Psoas muscle (tissue), 8 donors: ENCODE results near the gene IL17RC. TPM values are rescaled to one million over a fixed set of nuclear protein-coding genes. Genes with fewer than 3 reads are reported as not detected.

ENCODE experiments used
- ATAC-seq, 4 donors: fragments of 200-7000 bp; cut with Tn5 transposase; one replicate each; pipeline ENCODE4 v1.9.1; 2020; ENCODE audit warnings: moderate library complexity in 3 of 4, mild to moderate bottlenecking in 2 of 4
- DNase-seq, 2 donors: peaks; one replicate each; pipeline ENCODE4 v3.0.0-alpha.2; 2020
- H3K27ac ChIP-seq: fragments of 200-600 bp; one replicate; pipeline ENCODE4 v1.8.0; 2022
- H3K27me3 ChIP-seq, 3 donors: fragments of 200-600 bp in 1 of 3; one replicate each; pipeline versions ENCODE4 v1.6.1 to v1.8.0; 2013 to 2022; ENCODE audit warnings: low read length in 2 of 3, mild to moderate bottlenecking in 2 of 3, moderate library complexity in 1 of 3; ENCODE audit not compliant: insufficient read depth in 3 of 3
- H3K36me3 ChIP-seq, 2 donors: fragments of 200-600 bp in 1 of 2; one replicate each; pipeline versions ENCODE4 v1.6.1 to v1.8.0; 2013 to 2022; ENCODE audit warnings: low read depth in 1 of 2, mild to moderate bottlenecking in 1 of 2, moderate library complexity in 1 of 2; ENCODE audit not compliant: insufficient read depth in 1 of 2
- H3K4me1 ChIP-seq: fragments of 200-600 bp; one replicate; pipeline ENCODE4 v1.8.0; 2022
- H3K4me3 ChIP-seq: fragments of 200-600 bp; one replicate; pipeline ENCODE4 v1.8.0; 2022; ENCODE audit warnings: mild to moderate bottlenecking
- H3K9me3 ChIP-seq: fragments of 200-600 bp; one replicate; pipeline ENCODE4 v1.8.0; 2022
- WGBS, 3 donors: extraction: QIAGEN DNeasy Blood & Tissue Kit; methylation state at CpG; one replicate each; pipeline versions ENCODE4 v1.1.6 to v1.1.7; 2013; 5-methylcytosine and 5-hydroxymethylcytosine counted together
- intact Hi-C, 2 donors: fragments of 100-400 bp; cut with DNase I; formaldehyde crosslinking; loops; one replicate each; pipeline versions ENCODE4 v1.11.0 to v1.14.2; 2022
- polyA plus RNA-seq, 3 donors: library from polyadenylated mRNA; stranded (reverse); fragments of 200-250 nt; gene quantifications; one replicate each; pipeline ENCODE4 v1.2.3, GENCODE V29; 2013
- total RNA-seq, 4 donors: library from RNA; stranded (reverse); fragmentation: NEBNext Ultra II Directional in 2 of 4; extraction: Animal tissue kit (Norgen Biotek cat#: 25700) in 2 of 4; gene quantifications; one replicate each; pipeline versions ENCODE4 v1.2.1 to v1.2.4, GENCODE V29; 2021 to 2023
- TF ChIP-seq, protein P1 (sequence below): fragments of 200-600 bp; IDR thresholded peaks from one replicate; pipeline ENCODE4 v1.8.0; 2022; ENCODE audit warnings: antibody characterized with exemption
- donor health status: healthy with polysubstance abuse.
- donor health status: DM: no; HTN: no; CAD: no; lungs with moderate emphysema.
- donor health status: Bipolar disorder and iron deficiency.
- donor health status: healthy.
- donor health status: DM: yes; HTN: yes; CAD: no.
- donor health status: DM: no; HTN: no; CAD: no.
- donor health status: DM: no; HTN: no; CAD: no.
- donor health status: DM: yes; HTN: yes; CAD: no.

The IL17RC gene
- total and polyA plus RNA-seq, 7 donors = 10.4 to 27.0 (median 14.9) TPM

DNA sequence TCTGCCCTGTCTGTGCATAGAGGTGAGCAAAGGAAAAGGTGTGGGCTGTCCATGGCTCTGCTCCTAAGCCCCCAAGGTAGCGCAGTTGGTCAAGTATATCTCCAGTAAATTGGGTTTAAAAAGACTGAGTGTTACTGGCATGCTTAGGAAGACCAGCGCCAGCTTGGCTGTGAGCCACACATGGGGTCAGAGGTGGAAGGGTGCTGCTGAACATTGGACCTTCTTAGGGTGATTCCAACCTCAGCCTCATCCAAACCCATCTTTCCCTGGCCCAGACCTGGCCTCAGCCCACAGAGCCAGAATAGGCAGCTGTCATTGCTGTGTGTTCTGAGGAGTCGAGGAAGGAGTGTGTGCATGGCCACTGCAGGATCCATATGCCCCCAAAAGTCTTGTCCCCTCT, 8.6 kb upstream of the IL17RC start:
- Histone ChIP-seq H3K36me3 (no peaks in the 10 kb centered on the region), H3K4me3 (no peak overlapping the region), H3K27ac (no peak overlapping the region), H3K9me3 (no peaks in the 10 kb centered on the region), H3K4me1 (no peaks in the 10 kb centered on the region), H3K27me3 (no peaks in the 10 kb centered on the region)
- WGBS, 3 donors = 76 to 90% (median 80%) methylated on average over 3 of the region's 3 CpGs
- ATAC-seq (no peak), DNase-seq (no peak)
- TF ChIP-seq, protein P1, sequence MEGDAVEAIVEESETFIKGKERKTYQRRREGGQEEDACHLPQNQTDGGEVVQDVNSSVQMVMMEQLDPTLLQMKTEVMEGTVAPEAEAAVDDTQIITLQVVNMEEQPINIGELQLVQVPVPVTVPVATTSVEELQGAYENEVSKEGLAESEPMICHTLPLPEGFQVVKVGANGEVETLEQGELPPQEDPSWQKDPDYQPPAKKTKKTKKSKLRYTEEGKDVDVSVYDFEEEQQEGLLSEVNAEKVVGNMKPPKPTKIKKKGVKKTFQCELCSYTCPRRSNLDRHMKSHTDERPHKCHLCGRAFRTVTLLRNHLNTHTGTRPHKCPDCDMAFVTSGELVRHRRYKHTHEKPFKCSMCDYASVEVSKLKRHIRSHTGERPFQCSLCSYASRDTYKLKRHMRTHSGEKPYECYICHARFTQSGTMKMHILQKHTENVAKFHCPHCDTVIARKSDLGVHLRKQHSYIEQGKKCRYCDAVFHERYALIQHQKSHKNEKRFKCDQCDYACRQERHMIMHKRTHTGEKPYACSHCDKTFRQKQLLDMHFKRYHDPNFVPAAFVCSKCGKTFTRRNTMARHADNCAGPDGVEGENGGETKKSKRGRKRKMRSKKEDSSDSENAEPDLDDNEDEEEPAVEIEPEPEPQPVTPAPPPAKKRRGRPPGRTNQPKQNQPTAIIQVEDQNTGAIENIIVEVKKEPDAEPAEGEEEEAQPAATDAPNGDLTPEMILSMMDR = no peak
- intact Hi-C loops = no loop called here

DNA sequence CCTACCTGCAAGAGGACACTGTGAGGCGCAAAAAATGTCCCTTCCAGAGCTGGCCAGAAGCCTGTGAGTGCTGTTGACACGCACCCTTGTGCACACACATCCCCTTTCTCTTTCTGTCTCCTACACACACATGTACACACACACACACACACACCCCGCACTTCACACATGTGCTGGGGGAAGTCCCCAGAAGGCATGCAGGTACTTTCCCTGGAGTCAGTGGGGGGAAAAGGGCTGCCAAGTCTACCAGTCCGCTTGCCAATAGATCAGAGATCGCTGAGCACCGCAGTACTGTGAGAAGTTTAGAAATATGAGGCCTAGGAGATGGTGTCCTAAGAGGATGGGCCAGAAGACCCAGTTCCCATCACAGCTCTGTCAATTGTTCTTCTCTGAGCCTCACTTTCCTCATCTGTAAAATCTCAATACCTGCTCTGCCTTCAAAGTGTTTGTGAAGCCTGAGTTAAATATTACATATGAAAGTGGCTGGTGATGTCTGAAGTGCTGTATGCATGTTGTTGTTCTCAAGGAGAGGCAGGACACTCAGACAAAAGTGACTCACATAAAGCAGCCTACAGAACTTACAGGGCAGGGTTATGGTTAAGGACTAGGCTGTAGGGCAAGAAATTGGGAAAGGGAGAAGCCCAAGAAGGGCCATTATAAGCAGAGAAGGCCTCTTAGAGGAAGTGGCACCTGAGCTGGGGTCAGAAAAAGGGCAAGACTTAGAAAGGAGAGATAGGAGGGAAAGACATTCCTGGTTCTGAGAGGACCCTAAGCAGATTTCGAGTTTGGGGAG, 7.5 kb upstream of the IL17RC start:
- TF ChIP-seq, protein P1 = no peak
- Histone ChIP-seq H3K4me3 (no peak overlapping the region), H3K4me1 (no peaks in the 10 kb centered on the region), H3K27ac (no peak overlapping the region), H3K9me3 (no peaks in the 10 kb centered on the region), H3K27me3 (no peaks in the 10 kb centered on the region), H3K36me3 (no peaks in the 10 kb centered on the region)
- intact Hi-C loops = loop anchor here in 1 of 2 donors (10.0 kb wide), 1 partner anchor 45 kb away; no protein-coding TSS in a partner anchor
- DNase-seq = no peak
- WGBS, 3 donors = 83 to 85% (median 84%) methylated on average over 7 of the region's 7 CpGs
- no peak for ATAC-seq

DNA sequence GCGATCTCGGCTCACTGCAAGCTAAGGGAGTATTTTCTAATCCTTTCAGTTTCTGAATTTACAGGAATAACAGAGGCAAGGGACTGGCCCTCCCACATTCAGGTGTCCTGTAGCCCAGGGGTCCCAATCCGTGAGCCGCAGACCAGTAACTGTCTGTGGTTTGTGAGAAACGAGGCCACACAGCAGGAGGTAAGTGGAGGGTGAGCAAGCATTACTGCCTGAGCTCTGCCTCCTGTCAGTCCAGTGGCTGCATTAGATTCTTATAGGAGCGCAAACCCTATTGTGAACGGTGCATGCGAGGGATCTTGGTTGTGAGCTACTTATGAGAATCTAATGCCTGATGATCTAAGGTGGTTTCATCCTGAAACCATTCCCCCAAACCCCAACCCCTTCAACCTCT, 5.0 kb upstream of the IL17RC start:
- H3K27me3 ChIP-seq = no peaks in the 10 kb centered on the region
- peaks cover 8% of the 10 kb centered on the region for H3K4me1 ChIP-seq
- DNase-seq = no peak
- TF ChIP-seq, protein P1 = no peak
- H3K9me3 ChIP-seq = no peaks in the 10 kb centered on the region
- no peak for ATAC-seq
- H3K36me3 ChIP-seq = no peaks in the 10 kb centered on the region
- intact Hi-C loops = loop anchor here in 1 of 2 donors (10.0 kb wide), 1 partner anchor 47 kb away; no protein-coding TSS in a partner anchor
- H3K27ac ChIP-seq = no peak overlapping the region
- WGBS, 3 donors = 71 to 83% (median 75%) methylated on average over 8 of the region's 8 CpGs
- H3K4me3 ChIP-seq = no peak overlapping the region

GRCh38 chr3:9912294-9912935, 4.5 kb upstream of the IL17RC start:
- TF ChIP-seq, protein P1 = no peak
- no peak overlapping the region for H3K4me3 ChIP-seq
- peaks cover 8% of the 10 kb centered on the region for H3K4me1 ChIP-seq
- H3K9me3 ChIP-seq = no peaks in the 10 kb centered on the region
- intact Hi-C loops = loop anchor here in 1 of 2 donors (10.0 kb wide), 1 partner anchor 48 kb away; no protein-coding TSS in a partner anchor
- 80 to 91% (median 82%) methylated on average over 7 of the region's 7 CpGs for WGBS, 3 donors
- H3K27ac ChIP-seq = no peak overlapping the region
- no peak for DNase-seq
- no peaks in the 10 kb centered on the region for H3K36me3 ChIP-seq
- H3K27me3 ChIP-seq = no peaks in the 10 kb centered on the region
- ATAC-seq = no peak
